Keratinocyte (primary cell): ENCODE results near the gene FNDC7.
"Not testable (repeated sequence)": the region's sequence is repeated elsewhere in the genome, so short reads cannot be mapped to it uniquely, and the experiment has no call there.

Experiments used
- CTCF ChIP-seq, 3 experiments: IDR thresholded peaks in 1 of 3; conservative IDR thresholded peaks in 1 of 3; optimal IDR thresholded peaks in 1 of 3; 2 replicates in 2 of 3; 3 replicates in 1 of 3; pipeline versions ENCODE3 to v1.5.1; 2011; ENCODE audit warnings: low read length in 3 of 3, mild to moderate bottlenecking in 3 of 3, moderate library complexity in 2 of 3, control low read depth in 1 of 3, inconsistent platforms in 1 of 3; ENCODE audit not compliant: insufficient read depth in 2 of 3; ENCODE audit errors: extremely low read depth in 1 of 3
- EZH2 ChIP-seq: IDR thresholded peaks from one replicate; pipeline ENCODE4 v1.6.1; 2012; ENCODE audit warnings: inconsistent platforms, mild to moderate bottlenecking, low read length, moderate library complexity

GRCh38 chr1:108781575-108781944 is 68.9 kb downstream of the FNDC7 start:
- TF ChIP-seq CTCF (optimal IDR thresholded peaks at IDR 0.05 in 1 of 3, IDR thresholded peaks at IDR 0.05 in 1 of 3, conservative IDR thresholded peaks at IDR 0.05 in 1 of 3; ENCODE audit: extremely low read depth in 1 of 3, insufficient read depth in 2 of 3, low read length in 3 of 3); EZH2: not testable (repeated sequence)
